LNCaP clone FGC (cell line): ENCODE measurements around the gene CDKAL1.

Source experiments
- DNase-seq: peaks from one replicate; pipeline ENCODE4 v3.0.0-alpha.2; 2011; ENCODE audit warnings: low read depth
- H3K4me3 ChIP-seq: 2 replicates; pipeline ENCODE4 v1.5.1; 2011; ENCODE audit warnings: mild to moderate bottlenecking, low read depth, low read length, control low read depth
- CTCF ChIP-seq: IDR thresholded peaks from 2 replicates; pipeline ENCODE4 v1.5.1; 2012; ENCODE audit warnings: mild to moderate bottlenecking; ENCODE audit not compliant: control insufficient read depth, insufficient read depth; ENCODE audit errors: extremely low read depth

The CDKAL1 gene

GRCh38 chr6:20566109-20566508 is 31.9 kb downstream of the CDKAL1 start:
- no peak for DNase-seq
- no peak overlapping the region for H3K4me3 ChIP-seq
- TF ChIP-seq CTCF, result no peak

GRCh38 chr6:20569000-20569610 is 34.8 kb downstream of the CDKAL1 start:
- no peak overlapping the region for H3K4me3 ChIP-seq
- no peak for DNase-seq
- TF ChIP-seq CTCF, result no peak

- no peak for DNase-seq
- no peak overlapping the region for H3K4me3 ChIP-seq
- TF ChIP-seq CTCF, result no peak
These were observed 37.0 kb downstream of the CDKAL1 start for GRCh38 chr6:20571261-20571660.

- TF ChIP-seq CTCF, result no peak
- H3K4me3 ChIP-seq, result no peak overlapping the region
- DNase-seq, result no peak
These were observed 38.0 kb downstream of the CDKAL1 start for GRCh38 chr6:20572288-20572687.

GRCh38 chr6:20572940-20573339 is 38.7 kb downstream of the CDKAL1 start:
- no peak for DNase-seq
- TF ChIP-seq CTCF, result no peak
- H3K4me3 ChIP-seq, result no peak overlapping the region

- H3K4me3 ChIP-seq, result no peak overlapping the region
- no peak for TF ChIP-seq CTCF
- DNase-seq, result no peak
These were observed 40.1 kb downstream of the CDKAL1 start for GRCh38 chr6:20574355-20574754.

- no peak for TF ChIP-seq CTCF
- H3K4me3 ChIP-seq, result no peak overlapping the region
- DNase-seq, result no peak
These were observed 40.9 kb downstream of the CDKAL1 start for GRCh38 chr6:20575125-20575524.
